GOT3 (cell line): Measurements from ENCODE around the gene CYP4X1.
"Not testable (repeated sequence)": the region's sequence is repeated elsewhere in the genome, so short reads cannot be mapped to it uniquely, and the experiment has no call there.

Experiments
- DNase-seq: peaks from one replicate; lab custom pipeline; 2025; ENCODE audit warnings: mixed read lengths; lab: John Stamatoyannopoulos, UW

CYP4X1 gene

DNA sequence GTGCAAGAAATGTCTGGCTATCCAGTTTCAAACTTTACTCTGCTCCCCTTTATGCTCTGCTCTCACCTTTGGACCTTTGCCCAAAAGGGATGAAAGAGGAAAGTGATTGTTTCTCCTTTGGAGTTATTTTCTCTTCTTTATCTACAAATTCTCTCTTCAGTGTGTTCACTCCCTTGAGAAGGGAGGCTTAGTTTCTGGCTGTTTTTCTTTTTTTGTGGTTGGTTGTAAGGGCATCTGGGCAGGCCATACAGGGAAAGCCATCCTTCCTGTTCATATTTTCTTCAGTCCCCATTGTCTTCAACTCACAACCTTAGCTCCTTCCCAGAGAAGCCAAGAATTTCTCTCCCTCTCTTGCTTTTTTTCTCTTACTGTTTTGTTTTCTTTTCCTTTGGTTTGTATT is 46.0 kb downstream of the CYP4X1 start:
- not testable (repeated sequence) for DNase-seq

DNA sequence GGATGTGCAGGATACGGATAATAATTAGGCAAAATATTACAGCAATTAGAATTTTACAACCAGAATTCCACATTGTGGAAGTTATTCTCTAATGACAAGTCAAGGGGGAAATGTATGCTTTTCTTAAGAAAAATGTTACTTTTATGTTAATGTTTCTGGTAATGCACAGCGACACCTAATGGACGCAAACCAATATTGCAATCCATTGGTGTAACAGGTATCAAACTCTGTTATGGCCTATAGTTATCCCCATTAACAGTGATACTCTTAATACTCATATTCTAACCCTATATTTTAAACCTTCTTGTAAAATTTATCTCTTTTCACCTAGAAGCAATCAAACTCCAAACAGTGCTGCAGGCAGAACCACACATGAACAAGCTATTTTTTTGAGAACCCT is 65.9 kb downstream of the CYP4X1 start:
- DNase-seq = not testable (repeated sequence)

DNA sequence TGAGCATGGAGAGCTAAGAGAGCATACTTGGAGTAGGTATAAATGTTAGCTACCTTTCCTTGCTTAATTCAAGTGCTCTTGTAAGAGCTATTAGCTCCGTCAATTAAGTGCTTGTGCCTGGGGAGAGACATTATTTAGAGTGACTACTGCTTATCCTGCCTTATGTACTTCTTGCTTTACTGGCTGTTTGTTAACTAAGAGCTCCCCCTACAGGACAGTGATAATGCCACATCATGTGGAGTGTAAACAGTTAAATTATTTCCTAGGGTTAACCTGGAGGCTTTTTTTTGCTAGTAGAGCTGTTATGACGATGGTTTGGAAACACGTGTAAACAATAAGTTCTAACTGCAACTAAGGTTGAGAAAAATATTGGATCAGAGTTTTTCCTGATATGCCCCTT is 68.0 kb downstream of the CYP4X1 start:
- DNase-seq = not testable (repeated sequence)
